Activated T-cell treated with anti-CD3 and anti-CD28 coated beads, Interleukin-2, amount 50 U/mL, for 1 hour (primary cell): Measurements from ENCODE around the gene FKBP8.
"Not testable (repeated sequence)": the region's sequence is repeated elsewhere in the genome, so short reads cannot be mapped to it uniquely, and the experiment has no call there.

ENCODE experiments used
- DNase-seq: peaks from one replicate; pipeline ENCODE4 v3.0.0-alpha.2; 2020

Gene FKBP8

GRCh38 chr19:18558202-18558555 lies 14.8 kb upstream of the FKBP8 start:
- DNase-seq, result no peak

- DNase-seq, result peak; percentile 94
Observed at GRCh38 chr19:18557411-18558201, 14.2 kb upstream of the FKBP8 start, which contains the start of gene KXD1. TSS of gene KXD1 (plus strand) at chr19:18557870. CDS start at chr19:18562057, 4,187 bp downstream.

- no peak for DNase-seq
Observed at GRCh38 chr19:18551631-18552030, 8.3 kb upstream of the FKBP8 start.

GRCh38 chr19:18543814-18544475 lies 572 bp upstream of the FKBP8 start:
- peak; percentile 65 for DNase-seq

- DNase-seq, result no peak
Observed at GRCh38 chr19:18541992-18542940, 1.1 kb downstream of the FKBP8 start.

- DNase-seq, result no peak
Observed at GRCh38 chr19:18541258-18541991, 1.9 kb downstream of the FKBP8 start.

- DNase-seq, result not testable (repeated sequence)
Observed at GRCh38 chr19:18540200-18540599, 3.2 kb downstream of the FKBP8 start.

GRCh38 chr19:18539372-18539771 lies 4.0 kb downstream of the FKBP8 start:
- no peak for DNase-seq

- DNase-seq, result no peak
Observed at GRCh38 chr19:18538115-18538514, 5.3 kb downstream of the FKBP8 start.

- DNase-seq, result no peak
Observed at GRCh38 chr19:18537431-18537830, 5.9 kb downstream of the FKBP8 start.

- no peak for DNase-seq
Observed at GRCh38 chr19:18536475-18536874, 6.9 kb downstream of the FKBP8 start.

GRCh38 chr19:18533058-18533457 lies 10.3 kb downstream of the FKBP8 start:
- DNase-seq, result no peak

- no peak for DNase-seq
Observed at GRCh38 chr19:18532168-18532890, 11.0 kb downstream of the FKBP8 start.

GRCh38 chr19:18531485-18531884 lies 11.9 kb downstream of the FKBP8 start:
- DNase-seq, result no peak

- DNase-seq, result no peak
Observed at GRCh38 chr19:18529782-18530181, 13.6 kb downstream of the FKBP8 start.

GRCh38 chr19:18526316-18526715 lies 17.1 kb downstream of the FKBP8 start:
- no peak for DNase-seq

- DNase-seq, result no peak
Observed at GRCh38 chr19:18523841-18524240, 19.5 kb downstream of the FKBP8 start.

- not testable (repeated sequence) for DNase-seq
Observed at GRCh38 chr19:18522862-18523440, 20.4 kb downstream of the FKBP8 start.

GRCh38 chr19:18522124-18522861 lies 21.1 kb downstream of the FKBP8 start:
- DNase-seq, result peak; percentile 100

- no peak for DNase-seq
Observed at GRCh38 chr19:18521692-18522123, 21.7 kb downstream of the FKBP8 start, which contains the start of gene ELL. TSS of gene ELL (minus strand) at chr19:18522070. CDS start at chr19:18522055, 15 bp downstream.
